Rectal smooth muscle tissue (tissue), 1 donor: ENCODE measurements around the gene PSMB7.

Experiments
- H3K27ac ChIP-seq: one replicate; pipeline ENCODE4 v1.7.0; 2013; ENCODE audit warnings: low read depth, low read length, inconsistent platforms
- H3K27me3 ChIP-seq: one replicate; pipeline ENCODE4 v1.7.0; 2013; ENCODE audit warnings: low read length; ENCODE audit not compliant: control insufficient read depth, insufficient read depth
- H3K36me3 ChIP-seq: one replicate; pipeline ENCODE4 v1.7.0; 2013; ENCODE audit warnings: low read length; ENCODE audit not compliant: control insufficient read depth, insufficient read depth
- H3K4me1 ChIP-seq: one replicate; pipeline ENCODE4 v1.7.0; 2013; ENCODE audit warnings: low read length; ENCODE audit not compliant: control insufficient read depth, insufficient read depth
- H3K4me3 ChIP-seq: one replicate; pipeline ENCODE4 v1.7.0; 2013; ENCODE audit warnings: low read length
- H3K9ac ChIP-seq: one replicate; pipeline ENCODE4 v1.7.0; 2013; ENCODE audit warnings: low read length

Gene PSMB7

GRCh38 chr9:124384210-124384609, 31.0 kb downstream of the PSMB7 start:
- Histone ChIP-seq H3K36me3 (peaks cover 5% of the 10 kb centered on the region), H3K27me3 (no peaks in the 10 kb centered on the region), H3K4me3 (no peak overlapping the region), H3K4me1 (no peaks in the 10 kb centered on the region), H3K27ac (no peak overlapping the region), H3K9ac (no peak overlapping the region)

GRCh38 chr9:124381170-124381945, 33.9 kb downstream of the PSMB7 start:
- Histone ChIP-seq H3K27me3 (no peaks in the 10 kb centered on the region), H3K4me1 (no peaks in the 10 kb centered on the region)

GRCh38 chr9:124377551-124378406, 37.5 kb downstream of the PSMB7 start:
- Histone ChIP-seq H3K27ac (no peak overlapping the region), H3K4me3 (no peak overlapping the region), H3K9ac (no peak overlapping the region)

More at GRCh38 chr9:124381170-124381945, 33.9 kb downstream of the PSMB7 start:
- H3K27ac ChIP-seq: no peak overlapping the region
- no peak overlapping the region for H3K4me3 ChIP-seq
- H3K36me3 ChIP-seq: peaks cover 5% of the 10 kb centered on the region
- H3K9ac ChIP-seq: no peak overlapping the region

GRCh38 chr9:124376329-124376728, 38.9 kb downstream of the PSMB7 start:
- Histone ChIP-seq H3K4me1 (no peaks in the 10 kb centered on the region), H3K27ac (no peak overlapping the region), H3K36me3 (no peaks in the 10 kb centered on the region), H3K9ac (no peak overlapping the region), H3K27me3 (no peaks in the 10 kb centered on the region), H3K4me3 (no peak overlapping the region)

More at GRCh38 chr9:124377551-124378406, 37.5 kb downstream of the PSMB7 start:
- H3K36me3 ChIP-seq: no peaks in the 10 kb centered on the region
- H3K4me1 ChIP-seq: no peaks in the 10 kb centered on the region
- no peaks in the 10 kb centered on the region for H3K27me3 ChIP-seq

- Histone ChIP-seq H3K27me3 (no peaks in the 10 kb centered on the region), H3K9ac (no peak overlapping the region), H3K36me3 (no peaks in the 10 kb centered on the region), H3K4me1 (no peaks in the 10 kb centered on the region), H3K27ac (no peak overlapping the region), H3K4me3 (no peak overlapping the region)
Observed at GRCh38 chr9:124375726-124376125, 39.5 kb downstream of the PSMB7 start.

- H3K27ac ChIP-seq: no peak overlapping the region
- no peaks in the 10 kb centered on the region for H3K27me3 ChIP-seq
- no peak overlapping the region for H3K4me3 ChIP-seq
- no peaks in the 10 kb centered on the region for H3K36me3 ChIP-seq
- no peak overlapping the region for H3K9ac ChIP-seq
- H3K4me1 ChIP-seq: no peaks in the 10 kb centered on the region
Observed at GRCh38 chr9:124373851-124374250, 41.4 kb downstream of the PSMB7 start.

GRCh38 chr9:124373386-124373785, 41.9 kb downstream of the PSMB7 start:
- H3K27ac ChIP-seq: no peak overlapping the region
- H3K4me3 ChIP-seq: no peak overlapping the region
- H3K27me3 ChIP-seq: no peaks in the 10 kb centered on the region
- H3K36me3 ChIP-seq: no peaks in the 10 kb centered on the region
- H3K4me1 ChIP-seq: no peaks in the 10 kb centered on the region
- no peak overlapping the region for H3K9ac ChIP-seq

- Histone ChIP-seq H3K27ac (no peak overlapping the region), H3K27me3 (no peaks in the 10 kb centered on the region), H3K36me3 (no peaks in the 10 kb centered on the region), H3K4me3 (no peak overlapping the region), H3K9ac (no peak overlapping the region), H3K4me1 (no peaks in the 10 kb centered on the region)
Observed at GRCh38 chr9:124372038-124372437, 43.2 kb downstream of the PSMB7 start.

- H3K4me1 ChIP-seq: no peaks in the 10 kb centered on the region
- no peaks in the 10 kb centered on the region for H3K27me3 ChIP-seq
- no peak overlapping the region for H3K27ac ChIP-seq
- H3K36me3 ChIP-seq: no peaks in the 10 kb centered on the region
- no peak overlapping the region for H3K4me3 ChIP-seq
- H3K9ac ChIP-seq: no peak overlapping the region
Observed at GRCh38 chr9:124370896-124371582, 44.2 kb downstream of the PSMB7 start.

- Histone ChIP-seq H3K27me3 (no peaks in the 10 kb centered on the region), H3K4me3 (no peak overlapping the region), H3K9ac (no peak overlapping the region), H3K4me1 (no peaks in the 10 kb centered on the region), H3K27ac (no peak overlapping the region), H3K36me3 (no peaks in the 10 kb centered on the region)
Observed at GRCh38 chr9:124369231-124369797, 45.9 kb downstream of the PSMB7 start.

GRCh38 chr9:124368692-124369091, 46.5 kb downstream of the PSMB7 start:
- Histone ChIP-seq H3K36me3 (no peaks in the 10 kb centered on the region), H3K4me1 (no peaks in the 10 kb centered on the region), H3K27me3 (no peaks in the 10 kb centered on the region), H3K27ac (no peak overlapping the region), H3K4me3 (no peak overlapping the region), H3K9ac (no peak overlapping the region)
